H1 (cell line): Measurements from ENCODE around the gene KCNIP2. TPM values are rescaled to one million over a fixed set of nuclear protein-coding genes. Genes with fewer than 3 reads are reported as not detected.

Experiments
- ASH2L ChIP-seq: fragments of 200-600, 300-600 bp; sonication (generic); IDR thresholded peaks from one replicate; pipeline ENCODE4 v1.7.1; 2017; ENCODE audit warnings: low read length
- CBX8 ChIP-seq: fragments of 300-800, 300-1000 bp; sonication (generic); IDR thresholded peaks from 2 replicates; pipeline ENCODE4 v1.7.1; 2016; ENCODE audit warnings: low read depth, low read length, borderline replicate concordance
- CEBPB ChIP-seq: IDR thresholded peaks from 2 replicates; pipeline ENCODE4 v1.6.1; 2012; ENCODE audit warnings: low read depth, low read length
- CREB1 ChIP-seq: IDR thresholded peaks from 2 replicates; pipeline ENCODE4 v1.6.1; 2012; ENCODE audit warnings: inconsistent platforms
- EGR1 ChIP-seq: IDR thresholded peaks from 2 replicates; pipeline ENCODE4 v1.6.1; 2011; ENCODE audit warnings: low read depth, low read length, borderline replicate concordance
- KDM5A ChIP-seq: fragments of 200-600 bp; IDR thresholded peaks from 2 replicates; pipeline ENCODE4 v1.7.1; 2012; ENCODE audit warnings: mild to moderate bottlenecking, low read length, inconsistent platforms, mixed read lengths
- MAFK ChIP-seq: IDR thresholded peaks from 2 replicates; pipeline ENCODE4 v1.6.1; 2012; ENCODE audit warnings: low read depth, mild to moderate bottlenecking, improper control_type of control experiment, low read length
- PHF8 ChIP-seq: fragments of 200-600 bp; sonication (generic); conservative IDR thresholded peaks from 2 replicates; pipeline ENCODE4 v1.7.1; 2012; ENCODE audit warnings: low read depth, mild to moderate bottlenecking, inconsistent platforms, low read length, moderate library complexity
- RNF2 ChIP-seq: fragments of 200-900, 300-1000 bp; sonication (generic); IDR thresholded peaks from 2 replicates; pipeline ENCODE4 v1.7.1; 2016; ENCODE audit warnings: borderline replicate concordance, low read depth, mild to moderate bottlenecking, antibody characterized with exemption, low read length; ENCODE audit not compliant: poor library complexity, severe bottlenecking; ENCODE audit errors: missing control alignments
- SUZ12 ChIP-seq: fragments of 200-600 bp; sonication (generic); IDR thresholded peaks from 2 replicates; pipeline ENCODE4 v1.6.1; 2012; ENCODE audit warnings: mild to moderate bottlenecking, inconsistent platforms, low read length, moderate library complexity, mixed read lengths
- polyA plus RNA-seq, 7 experiments: library from polyadenylated mRNA; depleted of rRNA in 3 of 7; stranded (reverse) in 5 of 7; unstranded in 2 of 7; fragments of >200 nt in 5 of 7; fragments of 200-250 nt in 2 of 7; gene quantifications; 1 replicate in 5 of 7; 2 replicates in 1 of 7; 4 replicates in 1 of 7; pipeline versions ENCODE4 v1.2.1 to v1.2.3, GENCODE V29; 2011 to 2013; ENCODE audit warnings: missing spikeins in 2 of 7, mixed read lengths in 2 of 7
- total RNA-seq: library from RNA; stranded (reverse); fragmentation: NEBNext Ultra II Directional; extraction: Animal tissue kit (Norgen Biotek cat#: 25700); gene quantifications from 2 replicates; pipeline ENCODE4 v1.2.1, GENCODE V29; 2021
- TF ChIP-seq, protein P1 (sequence below): IDR thresholded peaks from 2 replicates; pipeline ENCODE4 v1.6.1; 2012; ENCODE audit warnings: inconsistent platforms

The KCNIP2 gene
- total and polyA plus RNA-seq, 2 of the 8 experiments (the other 6 are each of a cell fraction or from before 2014, with no cell fraction given), result 2.7 to 6.0 TPM

DNA sequence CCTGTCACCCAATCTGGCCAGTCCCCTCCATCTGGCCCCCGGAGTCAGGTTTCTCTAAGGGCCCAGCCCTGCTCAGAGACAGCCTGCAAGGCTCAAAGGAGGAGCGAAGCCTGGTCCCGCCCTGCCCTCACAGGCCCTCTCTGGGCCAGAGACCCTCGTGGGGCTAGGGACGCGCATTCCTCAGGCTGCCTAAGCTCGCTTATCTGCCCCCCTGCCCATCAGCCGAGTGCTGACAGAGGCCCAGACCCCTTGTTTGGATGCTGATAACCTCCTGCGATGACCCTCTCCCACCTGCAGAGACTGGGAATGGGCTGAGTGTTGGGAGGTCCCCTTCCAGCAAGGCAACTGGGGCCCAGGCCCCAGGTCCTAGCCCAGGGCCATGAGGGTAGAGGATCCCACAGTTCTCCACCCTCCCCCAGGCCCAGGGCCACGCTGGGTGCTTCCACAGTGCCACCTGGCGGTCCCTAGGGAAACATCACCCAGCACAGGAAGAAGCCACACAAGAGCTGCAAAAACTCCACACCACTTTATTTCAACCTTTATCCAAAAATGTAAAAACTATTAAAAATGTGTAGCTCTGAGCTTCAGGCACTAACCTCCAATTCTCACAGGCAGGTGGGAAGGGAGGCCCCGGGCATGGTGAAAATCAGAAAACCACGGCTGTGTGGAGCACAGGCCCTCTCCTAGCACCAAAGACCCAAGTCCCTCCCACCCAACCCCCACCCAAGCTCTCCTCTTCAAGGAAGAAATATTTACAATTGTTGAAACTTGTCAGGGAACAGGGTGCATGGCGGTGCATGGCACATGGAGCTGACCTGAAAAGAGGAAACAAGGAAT is 62.6 kb downstream of the KCNIP2 start (continued):
- TF ChIP-seq ASH2L (peak; percentile 30), KDM5A (no peak), RNF2 (no peak), CREB1 (0 out of 2 replicates have a peak, but pooled peaks have one; percentile 40), SUZ12 (no peak), CEBPB (no peak), EGR1 (no peak), MAFK (no peak), PHF8 (no peak), CBX8 (no peak)
- TF ChIP-seq, protein P1, sequence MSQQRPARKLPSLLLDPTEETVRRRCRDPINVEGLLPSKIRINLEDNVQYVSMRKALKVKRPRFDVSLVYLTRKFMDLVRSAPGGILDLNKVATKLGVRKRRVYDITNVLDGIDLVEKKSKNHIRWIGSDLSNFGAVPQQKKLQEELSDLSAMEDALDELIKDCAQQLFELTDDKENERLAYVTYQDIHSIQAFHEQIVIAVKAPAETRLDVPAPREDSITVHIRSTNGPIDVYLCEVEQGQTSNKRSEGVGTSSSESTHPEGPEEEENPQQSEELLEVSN, result no peak
